OCI-M2 (cell line): ENCODE data around the gene VWDE.

Experiments
- DNase-seq: peaks from one replicate; lab custom pipeline; 2025; ENCODE audit not compliant: unreplicated experiment; lab: John Stamatoyannopoulos, UW

Gene VWDE

DNA sequence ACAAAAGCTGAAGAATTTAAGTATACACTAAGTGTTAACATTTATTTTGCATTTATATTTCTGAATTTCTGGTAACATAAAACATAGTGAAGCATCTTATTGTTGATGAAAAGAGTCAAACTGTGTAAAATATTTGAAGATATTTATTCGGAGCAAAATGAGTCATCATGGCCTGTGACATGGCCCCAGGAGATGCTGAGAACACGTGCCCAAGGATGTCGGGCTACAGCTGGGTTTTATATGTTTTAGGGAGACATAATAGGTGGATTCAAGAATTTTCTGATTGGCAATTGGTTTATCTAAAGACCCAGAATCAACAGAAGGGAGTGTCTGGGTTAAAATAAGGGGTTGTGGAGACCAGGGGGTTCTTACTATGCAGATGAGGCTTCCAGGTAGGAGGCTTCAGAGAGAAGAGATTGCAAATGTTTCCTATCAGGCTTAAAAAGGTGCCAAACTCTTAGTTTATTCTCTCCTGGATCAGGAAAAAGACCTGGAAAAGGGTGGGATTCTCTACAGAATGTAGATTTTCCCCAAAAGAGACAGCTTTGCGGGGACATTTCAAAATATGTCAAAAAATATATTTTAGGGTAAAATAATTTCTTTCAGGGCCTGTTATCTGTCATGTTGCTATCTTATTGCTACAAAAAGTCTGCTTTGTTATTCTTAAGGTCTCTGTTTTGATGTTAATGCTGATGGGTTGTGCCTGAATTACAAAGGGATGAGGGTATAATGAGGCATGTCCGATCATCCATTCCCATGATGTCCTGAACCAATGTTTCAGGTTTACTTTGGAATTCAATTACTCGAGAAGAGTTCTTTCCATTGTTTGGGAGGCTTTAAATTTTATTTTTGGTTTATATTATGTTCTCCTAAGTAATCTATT, 74.5 kb downstream of the VWDE start:
- DNase-seq: no peak

DNA sequence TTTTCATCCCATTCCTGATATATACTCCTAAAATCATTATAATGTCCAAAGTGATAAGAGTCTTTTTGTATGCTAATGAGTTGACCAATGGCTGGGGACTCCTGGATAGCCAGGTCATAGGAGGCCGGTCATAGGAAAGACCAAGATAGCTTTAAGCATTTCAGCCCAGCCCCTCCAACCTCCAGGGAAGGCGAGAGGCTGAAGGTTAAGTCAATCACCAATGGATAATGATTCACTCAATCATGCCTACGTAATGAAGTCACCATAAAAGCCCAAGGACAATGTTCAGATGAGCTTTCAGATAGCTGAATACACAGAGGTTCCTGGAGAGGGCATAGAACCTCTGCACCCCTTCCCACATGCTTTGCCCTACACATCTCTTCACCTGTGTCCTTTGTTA, 75.7 kb downstream of the VWDE start:
- no peak for DNase-seq

DNA sequence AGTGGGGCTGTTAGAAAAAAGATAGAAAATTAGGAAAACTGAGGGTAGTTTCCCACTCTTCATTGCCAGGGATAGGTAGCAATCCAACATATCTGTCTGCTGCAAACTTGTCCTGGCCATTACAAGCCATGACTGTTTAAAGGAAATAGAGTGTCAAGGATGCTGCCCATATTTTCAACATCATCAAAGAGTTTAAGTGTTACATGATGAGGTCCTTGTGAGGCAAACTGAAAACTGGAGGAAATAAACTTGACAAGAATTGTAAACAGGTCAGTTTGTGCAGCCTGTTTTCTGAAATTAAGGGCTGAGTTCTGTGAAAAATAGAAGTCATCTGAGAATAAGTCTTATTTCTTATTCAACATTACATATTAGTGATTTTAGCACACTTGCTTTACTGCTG, 78.0 kb downstream of the VWDE start:
- DNase-seq: no peak

DNA sequence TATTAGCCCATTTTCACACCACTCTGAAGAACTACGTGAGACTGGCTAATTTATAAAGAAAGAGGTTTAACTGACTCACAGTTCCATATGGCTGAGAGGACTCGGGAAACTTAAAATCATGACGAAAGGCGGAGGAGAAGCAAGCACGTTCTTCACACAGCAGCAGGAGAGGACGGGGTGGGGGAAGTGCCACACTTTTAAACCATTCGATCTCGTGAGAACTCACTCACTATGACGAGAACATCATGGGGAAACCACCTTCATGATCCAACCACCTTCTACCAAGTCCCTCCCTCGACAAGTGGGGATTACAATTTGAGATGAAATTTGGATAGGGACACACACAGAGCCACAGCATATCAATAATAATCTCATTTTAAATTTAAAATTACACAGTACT, 80.2 kb downstream of the VWDE start:
- no peak for DNase-seq

DNA sequence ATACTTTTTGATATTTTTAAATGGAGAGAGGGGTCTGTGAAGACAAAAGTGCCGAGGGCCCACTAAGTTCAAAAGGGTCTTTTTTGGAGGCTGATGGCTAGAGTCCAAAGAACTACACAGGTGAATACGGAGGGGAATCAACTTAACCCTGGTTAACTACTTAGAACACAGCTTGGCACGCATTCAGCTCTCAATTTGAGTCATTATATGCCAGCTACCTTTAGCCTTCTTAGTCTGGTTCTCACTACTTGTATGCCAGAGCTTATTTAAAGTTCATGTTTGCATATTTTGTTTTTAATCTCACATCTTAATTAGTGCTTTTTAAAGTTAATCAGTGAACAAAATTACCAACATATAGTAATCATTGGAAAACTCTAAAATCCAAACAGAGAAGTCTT, 80.8 kb downstream of the VWDE start:
- DNase-seq: no peak

DNA sequence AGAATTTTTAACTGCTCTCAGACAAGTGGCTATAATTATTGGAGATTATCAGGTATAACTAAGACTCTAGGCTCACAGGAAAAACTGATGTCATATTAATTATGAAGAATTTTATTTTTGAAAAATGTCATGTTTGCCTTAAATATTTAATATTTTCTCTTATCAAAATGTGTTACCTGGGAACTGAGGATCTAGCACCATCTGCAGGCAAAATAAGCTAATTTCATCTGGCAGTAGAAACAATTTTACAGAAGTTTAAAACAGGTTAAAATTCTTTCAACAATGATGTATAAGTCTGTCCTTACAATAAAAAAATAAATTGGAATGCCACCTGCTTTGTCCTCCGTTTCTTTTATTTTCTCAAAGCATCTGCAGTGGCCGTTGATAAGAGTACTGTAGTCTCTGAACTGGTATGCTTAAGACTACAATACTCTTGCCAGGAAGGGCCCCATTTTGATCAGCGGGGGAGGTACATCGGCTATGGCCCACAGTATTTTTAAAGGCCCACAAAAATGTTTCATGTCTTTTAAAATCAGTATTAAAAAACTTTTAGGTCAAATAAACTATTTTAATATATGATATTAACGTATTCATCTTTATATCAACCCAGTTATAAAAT, 81.3 kb downstream of the VWDE start:
- no peak for DNase-seq

DNA sequence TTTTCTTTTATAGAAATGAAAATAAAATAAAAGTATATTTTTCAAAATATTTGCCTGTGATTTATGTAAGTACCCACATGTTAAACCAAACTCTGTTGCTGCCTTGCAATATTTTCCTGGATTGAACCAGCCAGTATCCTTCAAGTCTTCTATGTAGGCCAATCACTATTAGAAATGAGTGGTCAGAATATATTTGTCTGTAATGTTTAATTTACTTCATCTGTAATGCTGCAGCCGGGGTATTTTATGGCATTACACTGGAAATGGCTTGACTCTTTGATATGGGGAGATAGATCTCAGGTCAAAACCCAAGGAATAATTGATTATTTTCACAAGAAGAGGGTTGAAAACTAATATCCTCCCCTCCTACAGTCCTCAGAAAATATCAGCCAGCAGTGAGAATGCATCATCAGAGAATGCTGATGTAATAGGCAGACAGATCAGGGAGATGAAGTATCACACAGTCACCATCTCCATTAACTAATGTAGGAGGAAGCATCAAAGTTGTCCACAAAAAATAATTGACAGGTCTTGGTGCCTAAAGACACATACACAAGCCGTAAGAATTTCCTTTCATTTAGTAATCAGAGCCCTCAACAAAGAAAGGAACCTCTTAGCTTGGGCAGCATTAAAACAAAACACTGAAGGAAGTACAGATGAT, 82.5 kb downstream of the VWDE start:
- DNase-seq: no peak

DNA sequence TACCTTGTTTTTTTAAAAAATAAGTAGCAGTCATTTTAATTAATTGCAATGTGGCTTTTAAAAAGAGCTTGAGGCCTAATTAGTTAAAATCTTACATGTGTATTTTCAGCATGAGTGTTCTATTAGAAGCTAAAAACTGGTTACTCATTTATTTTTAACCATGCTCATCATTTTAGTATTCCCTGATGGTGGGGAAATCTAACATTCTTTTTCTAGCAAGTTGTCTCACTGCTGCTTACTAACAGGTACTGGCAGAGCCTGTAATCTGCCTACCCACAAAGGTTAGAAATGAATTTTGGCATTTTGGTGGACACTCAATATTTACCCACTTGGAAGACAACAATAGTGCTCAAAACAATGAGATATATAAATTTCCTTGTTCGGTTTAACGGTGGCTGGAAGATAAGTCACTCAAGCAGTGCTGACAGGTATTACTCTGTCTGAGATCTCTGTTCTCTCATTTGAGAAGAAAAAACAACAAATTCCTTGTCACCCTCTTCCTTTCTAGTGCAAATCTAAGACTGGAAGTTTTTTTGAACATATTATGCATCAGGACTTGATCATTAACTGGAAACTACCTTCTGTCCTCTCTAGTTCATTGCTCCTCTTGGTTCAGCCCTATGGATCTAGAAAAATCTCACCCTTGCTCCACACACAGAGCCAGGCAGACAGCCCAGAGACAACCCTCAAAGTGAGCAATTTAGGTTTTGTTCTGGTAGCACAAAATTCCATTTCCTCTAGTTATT, 83.3 kb downstream of the VWDE start:
- no peak for DNase-seq

DNA sequence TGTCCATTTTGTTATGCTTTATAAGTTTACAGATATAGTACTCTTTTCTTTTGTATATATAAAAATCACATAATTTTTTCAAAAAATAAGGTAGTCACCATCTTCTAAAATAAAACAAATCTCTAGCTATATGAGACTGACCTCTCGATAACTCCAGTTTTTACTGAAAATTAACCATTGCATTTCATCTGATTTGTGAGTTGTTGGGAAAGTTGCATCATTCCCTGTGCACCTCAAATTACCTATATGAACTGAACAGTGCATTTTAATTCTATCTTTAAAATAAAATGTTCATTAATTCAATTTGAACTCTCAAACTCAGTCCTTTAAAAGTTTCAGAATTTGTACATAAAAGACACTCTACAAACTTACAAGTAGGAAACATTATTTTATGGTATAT, 86.0 kb downstream of the VWDE start:
- DNase-seq: no peak

DNA sequence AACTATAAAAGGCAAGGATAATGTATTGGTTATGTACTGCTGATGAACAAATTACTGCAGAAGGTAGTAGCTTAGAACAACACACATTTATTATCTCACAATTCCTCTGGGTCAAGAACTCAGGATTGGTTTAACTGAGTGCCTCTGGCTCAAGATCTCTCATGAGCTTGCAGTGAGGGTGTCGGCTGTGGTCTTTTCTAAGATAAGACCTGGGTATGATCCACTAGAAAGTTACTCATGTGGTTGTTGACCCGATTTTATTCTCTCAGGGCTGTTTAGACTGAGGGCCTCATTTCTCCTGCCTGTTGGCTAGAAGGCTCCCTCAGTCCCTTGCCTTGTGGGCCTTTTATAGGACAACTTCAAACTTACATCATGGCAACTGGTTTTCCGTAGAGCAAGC, 86.7 kb downstream of the VWDE start:
- no peak for DNase-seq

DNA sequence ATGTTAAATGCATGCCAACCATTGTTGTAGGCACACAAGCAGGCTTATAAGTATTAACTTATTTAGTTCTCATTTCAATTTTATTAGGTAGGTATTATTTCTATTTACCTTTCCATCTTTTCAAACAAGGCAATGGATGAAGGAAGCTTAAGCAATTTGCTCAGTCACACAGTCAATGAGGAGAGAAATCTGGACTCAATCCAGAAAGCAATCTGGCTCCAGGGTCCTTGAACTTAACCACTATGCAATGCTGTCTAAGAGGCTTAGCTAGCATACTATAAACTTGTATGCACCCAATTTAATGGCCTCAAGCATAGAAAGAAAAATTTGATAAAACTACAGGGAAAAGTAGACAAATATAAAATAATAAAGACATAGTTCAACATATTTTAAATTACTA, 88.6 kb downstream of the VWDE start:
- DNase-seq: no peak

DNA sequence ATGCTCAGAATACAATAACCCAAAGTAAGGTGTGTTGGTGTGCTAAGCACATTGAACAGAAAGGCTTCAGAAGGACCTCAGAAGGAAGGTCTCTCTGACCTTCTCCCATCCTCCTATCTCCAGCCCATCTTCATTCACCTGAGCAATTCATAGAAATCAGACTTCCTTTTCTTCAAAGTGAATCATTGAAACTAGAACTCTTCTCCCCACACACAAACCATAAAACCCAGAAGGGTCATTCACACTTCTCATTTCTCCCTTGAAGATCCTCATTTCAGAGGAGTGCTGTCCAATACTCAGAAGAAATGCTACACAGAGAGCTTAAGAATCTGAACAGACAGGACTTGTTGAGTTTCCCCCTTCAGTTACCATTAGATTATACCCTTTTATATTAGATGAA, 89.5 kb downstream of the VWDE start:
- DNase-seq: no peak

DNA sequence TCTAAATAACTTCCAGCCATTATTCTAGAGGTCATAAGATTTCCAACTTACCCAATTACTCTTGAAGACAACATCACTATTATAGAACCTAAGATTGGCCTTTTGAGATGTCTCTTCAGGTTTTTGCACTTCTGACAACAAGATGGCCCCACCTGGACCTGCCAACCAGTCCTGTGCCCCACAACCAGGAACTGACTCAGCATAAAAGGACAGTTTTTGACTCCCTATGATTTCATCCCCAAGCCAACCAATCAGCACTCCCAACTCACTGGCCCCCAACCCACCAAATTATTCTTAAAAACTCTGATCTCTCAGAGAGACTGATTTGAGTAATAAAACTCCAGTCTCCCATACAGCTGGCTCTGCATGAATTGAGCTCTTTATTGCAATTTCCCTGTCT, 98.2 kb downstream of the VWDE start:
- no peak for DNase-seq

DNA sequence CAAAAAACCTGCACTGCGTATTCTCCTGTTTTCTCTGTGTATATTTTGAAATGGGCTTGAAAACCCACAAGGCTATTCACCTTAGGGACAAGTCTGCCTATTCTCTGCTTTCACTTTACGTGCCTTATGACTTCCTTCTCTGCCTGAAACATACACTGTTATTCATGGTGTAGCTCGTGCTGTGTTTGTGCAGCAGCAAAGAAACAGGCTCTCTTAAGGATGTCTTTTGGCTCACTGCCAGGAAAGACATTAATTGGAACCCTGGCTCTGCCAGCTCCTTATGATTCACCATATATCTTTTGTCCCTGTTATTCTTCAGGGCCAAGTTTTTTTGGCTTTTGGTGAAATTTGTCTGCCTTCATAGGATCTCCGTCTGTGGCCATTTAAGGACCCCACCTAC, 100.2 kb downstream of the VWDE start:
- no peak for DNase-seq

DNA sequence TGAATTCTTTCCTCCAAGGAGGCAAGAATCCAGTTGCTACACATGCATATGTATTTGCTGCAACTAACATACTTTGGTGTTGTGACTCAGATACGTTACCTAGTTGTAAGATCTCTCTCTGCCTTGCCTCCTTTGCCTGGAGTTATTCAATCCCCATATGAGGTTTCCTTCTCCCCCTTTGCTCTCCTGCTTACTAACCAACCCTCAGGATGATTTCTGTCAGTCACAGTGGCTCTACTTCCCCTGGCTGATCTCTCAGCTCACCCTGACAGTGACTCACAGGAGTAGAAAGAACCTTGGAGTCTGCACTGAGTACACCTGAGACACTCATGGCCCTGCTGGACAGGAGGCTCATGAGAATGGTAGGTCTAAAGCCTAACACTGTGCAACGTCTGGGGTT, 100.6 kb downstream of the VWDE start:
- no peak for DNase-seq

DNA sequence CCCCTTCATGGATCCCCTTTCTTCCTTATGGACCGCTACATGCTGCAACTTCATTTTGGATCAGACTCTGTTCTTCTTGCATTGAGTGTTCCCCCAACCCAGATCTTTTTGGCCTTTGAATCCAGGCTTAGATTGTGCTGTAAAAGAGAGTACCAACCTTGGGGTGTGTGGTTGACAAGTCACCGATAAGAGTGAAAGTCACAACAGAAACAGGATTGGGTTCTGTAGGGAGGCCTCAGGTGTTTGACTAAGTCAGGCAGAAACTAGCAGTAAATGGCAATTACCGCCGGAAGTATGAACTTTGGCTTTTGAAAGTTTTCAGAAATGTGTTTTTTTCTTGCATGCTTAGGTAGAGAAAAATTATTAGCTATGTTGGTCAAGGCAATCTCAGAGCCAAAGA, 103.2 kb downstream of the VWDE start:
- no peak for DNase-seq

DNA sequence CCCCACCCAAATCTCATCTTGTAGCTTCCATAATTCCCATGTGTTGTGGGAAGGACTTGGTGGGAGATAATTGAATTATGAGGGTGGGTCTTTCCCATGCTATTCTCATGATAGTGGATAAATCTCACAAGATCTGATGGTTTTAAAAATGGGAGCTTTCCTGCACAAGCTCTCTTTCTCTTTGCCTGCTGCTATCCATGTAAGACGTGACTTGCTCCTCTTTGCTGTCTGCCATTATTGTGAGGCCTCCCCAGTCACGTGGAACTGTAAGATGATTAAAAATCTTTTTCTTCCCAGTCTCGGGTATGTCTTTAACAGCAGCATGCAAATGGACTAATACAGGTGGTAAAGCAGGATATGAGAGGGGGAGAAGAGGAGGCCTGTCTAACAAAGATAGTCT, 104.3 kb downstream of the VWDE start:
- no peak for DNase-seq

DNA sequence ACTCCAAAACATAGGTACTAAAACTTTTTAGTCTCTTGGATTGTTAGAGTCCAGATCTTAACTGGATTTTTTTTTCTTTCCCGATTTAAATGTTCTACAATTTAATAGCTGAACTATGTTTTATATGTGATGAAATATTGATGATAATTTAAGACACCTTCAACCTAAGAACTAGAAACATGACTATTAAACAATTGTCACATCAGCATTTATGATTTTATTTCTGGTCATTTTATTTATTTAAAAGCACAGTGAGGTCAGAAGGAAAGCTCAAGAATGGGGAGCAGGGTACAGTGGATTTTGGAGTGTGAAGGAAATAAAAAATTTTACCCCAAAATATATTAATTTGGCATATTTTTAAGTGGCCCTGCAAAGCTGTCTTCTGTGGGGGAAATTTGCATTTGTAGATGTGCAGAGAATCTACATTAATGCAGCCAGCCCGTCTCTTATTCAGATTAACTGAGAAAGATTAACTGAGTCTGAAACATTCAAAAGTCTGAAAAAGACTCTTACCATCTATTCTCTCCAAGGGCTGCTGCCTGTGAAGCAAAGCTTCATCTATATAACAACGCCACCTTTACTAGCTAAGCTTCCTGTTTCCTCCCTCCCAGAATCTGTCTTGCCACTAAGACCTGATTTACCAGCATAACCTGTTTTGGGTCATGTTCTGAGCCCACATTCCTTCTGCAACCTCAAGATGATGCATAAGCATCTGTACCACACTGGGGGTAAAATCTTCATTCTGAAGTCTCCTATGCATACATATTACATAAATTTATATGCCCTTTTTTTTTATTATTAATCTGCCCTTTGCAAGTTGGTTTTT, 106.2 kb downstream of the VWDE start:
- no peak for DNase-seq

DNA sequence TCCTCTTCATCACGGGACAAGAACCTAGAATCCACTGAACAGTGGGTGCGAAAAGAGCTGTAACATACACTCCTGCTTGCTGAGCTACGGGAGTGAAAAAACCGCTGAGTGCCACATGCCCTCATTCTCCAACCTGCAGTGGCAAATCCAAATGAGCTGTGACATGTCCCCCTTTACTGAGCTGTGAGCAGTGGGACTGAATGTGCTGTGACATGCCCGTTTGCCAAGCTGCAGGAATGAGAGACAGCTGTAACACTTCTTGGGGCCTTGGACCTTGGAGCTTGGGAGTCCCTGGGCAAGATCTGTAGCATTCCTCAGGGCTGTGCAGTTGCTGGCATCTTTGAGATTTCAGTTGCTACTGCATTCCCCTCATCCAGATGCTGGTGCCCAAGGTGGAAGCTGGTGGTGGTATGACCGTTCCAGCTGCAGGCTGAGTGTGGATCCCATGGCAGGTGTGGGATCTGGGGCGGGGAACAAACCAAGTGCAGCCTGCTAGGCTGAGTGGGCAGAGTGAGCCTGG, 107.6 kb downstream of the VWDE start:
- DNase-seq: no peak

DNA sequence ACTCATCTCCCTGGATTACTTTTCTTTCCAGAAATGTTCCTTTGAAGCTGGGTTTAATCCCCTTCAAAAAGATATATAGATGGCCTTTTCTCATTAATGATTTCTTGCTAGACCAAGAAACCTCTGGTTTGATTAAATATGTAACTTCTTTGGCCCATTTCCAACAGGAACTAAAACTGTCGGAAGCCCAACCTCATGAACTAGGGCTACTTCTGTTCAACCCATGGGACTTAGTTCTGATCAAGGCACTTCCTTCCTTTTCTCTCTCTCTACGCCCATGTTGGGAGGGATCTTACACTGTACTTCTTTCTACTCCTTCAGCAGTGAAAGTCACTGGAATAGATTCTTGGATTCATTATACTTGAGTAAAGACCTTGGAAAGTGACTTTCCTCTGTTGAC, 109.0 kb downstream of the VWDE start:
- DNase-seq: no peak

DNA sequence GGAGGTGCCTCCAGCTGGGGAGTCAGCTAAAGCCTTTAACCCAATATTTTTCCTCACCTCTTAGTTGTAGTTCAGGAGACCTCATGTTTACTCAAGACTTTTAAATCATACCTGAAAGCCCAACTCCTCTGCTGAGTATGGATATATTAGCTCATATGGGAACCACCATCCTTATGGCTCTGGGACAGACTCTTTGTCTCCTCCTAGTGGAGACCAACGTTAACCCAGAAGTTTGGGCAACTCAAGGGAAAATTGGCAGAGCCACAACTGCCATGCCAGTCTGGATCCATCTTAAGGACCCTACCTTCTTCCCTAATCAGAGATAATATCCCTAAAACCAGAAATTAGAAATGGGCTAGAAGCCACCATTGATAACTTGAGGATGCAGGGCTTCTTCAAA, 111.8 kb downstream of the VWDE start:
- no peak for DNase-seq
